ENCODE measurements around the gene HSD17B4.

DNA sequence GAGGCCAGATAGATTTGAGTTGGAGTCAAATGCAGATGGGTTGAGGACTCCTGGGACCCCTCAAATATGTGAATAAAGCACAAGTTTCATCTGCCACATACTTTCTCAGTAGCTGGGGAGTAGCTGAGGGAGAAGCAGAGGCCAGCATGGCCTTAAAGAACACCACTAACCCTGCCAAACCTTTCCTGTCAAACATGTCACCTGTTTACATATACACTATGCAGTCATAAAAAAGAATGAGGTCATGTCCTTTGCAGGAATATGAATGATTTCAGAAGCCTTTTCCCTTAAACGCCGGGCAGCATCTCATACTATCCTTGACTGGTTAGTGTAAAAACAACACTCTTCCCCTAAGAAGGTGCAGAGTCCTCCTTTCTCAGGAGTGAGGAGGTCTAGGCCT lies 25.2 kb upstream of the HSD17B4 start:
- TF ChIP-seq, protein P1, sequence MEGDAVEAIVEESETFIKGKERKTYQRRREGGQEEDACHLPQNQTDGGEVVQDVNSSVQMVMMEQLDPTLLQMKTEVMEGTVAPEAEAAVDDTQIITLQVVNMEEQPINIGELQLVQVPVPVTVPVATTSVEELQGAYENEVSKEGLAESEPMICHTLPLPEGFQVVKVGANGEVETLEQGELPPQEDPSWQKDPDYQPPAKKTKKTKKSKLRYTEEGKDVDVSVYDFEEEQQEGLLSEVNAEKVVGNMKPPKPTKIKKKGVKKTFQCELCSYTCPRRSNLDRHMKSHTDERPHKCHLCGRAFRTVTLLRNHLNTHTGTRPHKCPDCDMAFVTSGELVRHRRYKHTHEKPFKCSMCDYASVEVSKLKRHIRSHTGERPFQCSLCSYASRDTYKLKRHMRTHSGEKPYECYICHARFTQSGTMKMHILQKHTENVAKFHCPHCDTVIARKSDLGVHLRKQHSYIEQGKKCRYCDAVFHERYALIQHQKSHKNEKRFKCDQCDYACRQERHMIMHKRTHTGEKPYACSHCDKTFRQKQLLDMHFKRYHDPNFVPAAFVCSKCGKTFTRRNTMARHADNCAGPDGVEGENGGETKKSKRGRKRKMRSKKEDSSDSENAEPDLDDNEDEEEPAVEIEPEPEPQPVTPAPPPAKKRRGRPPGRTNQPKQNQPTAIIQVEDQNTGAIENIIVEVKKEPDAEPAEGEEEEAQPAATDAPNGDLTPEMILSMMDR (conservative IDR thresholded peaks at IDR 0.05 in 1 of 2, IDR thresholded peaks at IDR 0.05 in 1 of 2; ENCODE audit: low read depth in 1 of 2, low read length in 2 of 2) = no peak
- TF ChIP-seq EZH2 (IDR thresholded peaks at IDR 0.05; ENCODE audit: low read length, missing control alignments) = no peak

Data from fibroblast of lung (primary cell).